Lung (tissue), 12 donors: ENCODE results near the gene SLC34A1. TPM values are rescaled to one million over a fixed set of nuclear protein-coding genes. Genes with fewer than 3 reads are reported as not detected.

Source experiments
- ATAC-seq: fragments of 200-7000 bp; cut with Tn5 transposase; one replicate; pipeline ENCODE4 v1.9.1; 2020; ENCODE audit warnings: moderate number of reproducible peaks; ENCODE audit not compliant: insufficient read depth, low FRiP score
- DNase-seq, 3 donors: peaks; one replicate each; pipeline ENCODE4 v3.0.0-alpha.2; 2013 to 2017
- H3K27ac ChIP-seq, 2 donors: one replicate each; pipeline ENCODE4 v1.5.1; 2013; ENCODE audit warnings: mild to moderate bottlenecking in 2 of 2, moderate library complexity in 2 of 2, control low read depth in 1 of 2, inconsistent platforms in 1 of 2, low read depth in 1 of 2, low read length in 1 of 2
- H3K27me3 ChIP-seq, 3 donors: one replicate each; pipeline ENCODE4 v1.5.1; 2013; ENCODE audit warnings: low read length in 2 of 3; ENCODE audit not compliant: control insufficient read depth in 3 of 3, insufficient read depth in 3 of 3
- H3K36me3 ChIP-seq, 4 donors: one replicate each; pipeline ENCODE4 v1.5.1; 2013; ENCODE audit warnings: low read length in 4 of 4, mild to moderate bottlenecking in 1 of 4, moderate library complexity in 1 of 4; ENCODE audit not compliant: control insufficient read depth in 4 of 4, insufficient read depth in 4 of 4
- H3K4me1 ChIP-seq, 5 donors: one replicate each; pipeline ENCODE4 v1.5.1; 2013; ENCODE audit warnings: low read length in 5 of 5, mild to moderate bottlenecking in 2 of 5, moderate library complexity in 1 of 5; ENCODE audit not compliant: control insufficient read depth in 5 of 5, insufficient read depth in 5 of 5
- H3K4me3 ChIP-seq: one replicate; pipeline ENCODE4 v1.5.1; 2013; ENCODE audit warnings: mild to moderate bottlenecking, control low read depth, moderate library complexity
- H3K9ac ChIP-seq, 2 donors: one replicate each; pipeline ENCODE4 v1.5.1; 2013; ENCODE audit warnings: low read length in 2 of 2, control low read depth in 1 of 2; ENCODE audit not compliant: insufficient read depth in 1 of 2
- H3K9me3 ChIP-seq, 4 donors: one replicate each; pipeline ENCODE4 v1.5.1; 2013; ENCODE audit warnings: low read length in 3 of 4, mild to moderate bottlenecking in 1 of 4, moderate library complexity in 1 of 4; ENCODE audit not compliant: control insufficient read depth in 4 of 4, insufficient read depth in 3 of 4
- CTCF ChIP-seq: IDR thresholded peaks from 2 replicates; pipeline ENCODE4 v1.5.1; 2012; ENCODE audit warnings: mild to moderate bottlenecking; ENCODE audit errors: control extremely low read depth, extremely low read depth
- WGBS, 2 donors: extraction: QIAGEN DNeasy Blood & Tissue Kit; methylation state at CpG; one replicate each; pipeline ENCODE4 v1.1.7; 2013; 5-methylcytosine and 5-hydroxymethylcytosine counted together
- polyA plus RNA-seq, 2 donors: library from polyadenylated mRNA; stranded (reverse); fragments of 200-250 nt; gene quantifications; one replicate each; pipeline ENCODE4 v1.2.1, GENCODE V29; 2013
- total RNA-seq, 2 donors: library from RNA; depleted of rRNA in 1 of 2; stranded (reverse); fragments of >200 nt in 1 of 2; gene quantifications; one replicate each; pipeline ENCODE4 v1.2.1, GENCODE V29; 2014 to 2021
- donor health status: control.
- donor health status: control.
- donor health status: Bipolar disorder and iron deficiency.
- donor health status: healthy.
- donor health status: DM: yes; HTN: yes; CAD: no.

Gene SLC34A1
- total and polyA plus RNA-seq, 4 donors: 0.02 TPM; not detected in 3

GRCh38 chr5:177437623-177438022 is 53.4 kb downstream of the SLC34A1 start:
- Histone ChIP-seq H3K9me3 (no peaks in the 10 kb centered on the region), H3K27ac (no peak overlapping the region), H3K27me3 (no peaks in the 10 kb centered on the region), H3K36me3 (peaks cover 0 to 66% (median 24%) of the 10 kb centered on the region in 4 donors), H3K4me1 (no peaks in the 10 kb centered on the region), H3K4me3 (no peak overlapping the region), H3K9ac (no peak overlapping the region)
- DNase-seq (no peak), ATAC-seq (no peak)
- no peak for TF ChIP-seq CTCF
- WGBS, 2 donors: 71 to 75% methylated on average over 4 of the region's 4 CpGs

GRCh38 chr5:177438468-177438867 is 54.2 kb downstream of the SLC34A1 start:
- Histone ChIP-seq H3K36me3 (peaks cover 0 to 62% (median 22%) of the 10 kb centered on the region in 4 donors), H3K4me1 (no peaks in the 10 kb centered on the region), H3K27ac (no peak overlapping the region), H3K9me3 (no peaks in the 10 kb centered on the region), H3K4me3 (no peak overlapping the region), H3K27me3 (no peaks in the 10 kb centered on the region), H3K9ac (no peak overlapping the region)
- no peak for DNase-seq
- ATAC-seq: no peak
- no peak for TF ChIP-seq CTCF
- WGBS, 2 donors: 91 to 95% methylated on average over 10 of the region's 10 CpGs

GRCh38 chr5:177439518-177440053 is 55.4 kb downstream of the SLC34A1 start:
- ATAC-seq (no peak), DNase-seq (no peak)
- Histone ChIP-seq H3K27ac (no peak overlapping the region), H3K27me3 (peaks cover 0 to under 1% (median 0%) of the 10 kb centered on the region in 3 donors), H3K9me3 (no peaks in the 10 kb centered on the region), H3K4me1 (no peaks in the 10 kb centered on the region), H3K36me3 (peaks cover 0 to 51% (median 18%) of the 10 kb centered on the region in 4 donors), H3K9ac (no peak overlapping the region), H3K4me3 (no peak overlapping the region)
- WGBS, 2 donors: 95 to 98% methylated on average over 4 of the region's 4 CpGs
- no peak for TF ChIP-seq CTCF
